ENCODE results near the gene WNT8B.

- TF ChIP-seq CTCF (IDR thresholded peaks at IDR 0.05) (no peak), POLR2A (IDR thresholded peaks at IDR 0.05) (no peak)
Observed at GRCh38 chr10:100470367-100470766, 7.6 kb downstream of the WNT8B start.
